Osteoblast (primary cell): Measurements from ENCODE around the gene DACH2. TPM values are rescaled to one million over a fixed set of nuclear protein-coding genes. Genes with fewer than 3 reads are reported as not detected.

Experiments used
- DNase-seq: peaks from one replicate; pipeline ENCODE4 v3.0.0; 2011; ENCODE audit warnings: low spot score, mixed read lengths; ENCODE audit not compliant: insufficient read length; ENCODE audit errors: missing footprints
- H2AFZ ChIP-seq: 2 replicates; pipeline ENCODE4 v1.6.0; 2011; ENCODE audit warnings: mild to moderate bottlenecking, low read length
- H3K27ac ChIP-seq: 2 replicates; pipeline ENCODE4 v1.5.1; 2011; ENCODE audit warnings: mild to moderate bottlenecking, low read depth, low read length, moderate library complexity
- H3K27me3 ChIP-seq: 2 replicates; pipeline ENCODE4 v1.6.0; 2012; ENCODE audit warnings: mild to moderate bottlenecking, control low read depth, inconsistent platforms, low read length, moderate library complexity; ENCODE audit not compliant: insufficient read depth
- H3K36me3 ChIP-seq: 2 replicates; pipeline ENCODE4 v1.5.1; 2011; ENCODE audit warnings: mild to moderate bottlenecking, low read length, control low read depth, moderate library complexity; ENCODE audit not compliant: insufficient read depth
- H3K4me1 ChIP-seq: 2 replicates; pipeline ENCODE4 v1.5.1; 2011; ENCODE audit warnings: mild to moderate bottlenecking, low read length, control low read depth, moderate library complexity; ENCODE audit not compliant: insufficient read depth
- H3K4me2 ChIP-seq: 2 replicates; pipeline ENCODE4 v1.6.0; 2011; ENCODE audit warnings: mild to moderate bottlenecking, low read length; ENCODE audit not compliant: insufficient read depth
- H3K4me3 ChIP-seq: fragments of 200-600 bp; sonication (generic); 3 replicates; pipeline ENCODE4 v1.5.1; 2012; ENCODE audit warnings: mild to moderate bottlenecking, low read length, inconsistent platforms; ENCODE audit not compliant: insufficient read depth
- H3K79me2 ChIP-seq: 2 replicates; pipeline ENCODE4 v1.6.0; 2012; ENCODE audit warnings: mild to moderate bottlenecking, low read length, control low read depth, inconsistent platforms; ENCODE audit not compliant: insufficient read depth
- H3K9me3 ChIP-seq: 2 replicates; pipeline ENCODE4 v1.5.1; 2011; ENCODE audit warnings: low read depth, low read length, control low read depth
- H4K20me1 ChIP-seq: 2 replicates; pipeline ENCODE4 v1.6.0; 2012; ENCODE audit warnings: mild to moderate bottlenecking, low read length, control low read depth; ENCODE audit not compliant: insufficient read depth
- total RNA-seq: library from RNA; depleted of rRNA; stranded (reverse); fragments of >200 nt; gene quantifications from 2 replicates; pipeline ENCODE4 v1.2.3, GENCODE V29; 2012
- TF ChIP-seq, protein P1 (sequence below): IDR thresholded peaks from 2 replicates; pipeline ENCODE4 v1.5.1; 2011; ENCODE audit warnings: mild to moderate bottlenecking, low read depth, low read length, moderate library complexity; ENCODE audit errors: extremely low read depth

DACH2 gene
- total RNA-seq, 1 donor: not detected

DNA sequence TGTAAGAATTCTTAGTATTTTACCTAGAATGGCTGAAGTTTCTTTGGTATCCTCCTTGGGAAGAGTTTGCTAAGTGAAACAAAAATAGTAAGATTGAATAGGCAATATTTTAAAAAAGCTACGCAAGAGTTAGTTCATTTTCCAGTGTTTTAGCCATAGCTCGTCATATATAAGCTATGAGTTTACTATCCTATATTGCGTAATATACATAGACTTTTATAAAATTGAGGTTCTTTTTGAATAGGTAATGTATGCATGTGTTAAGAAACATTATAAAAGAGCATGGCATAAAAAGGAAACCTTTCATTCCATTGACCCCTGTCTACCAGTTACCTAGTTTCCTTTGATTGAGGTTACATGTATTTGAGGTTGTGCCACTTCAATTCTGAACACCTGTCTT, 67.0 kb downstream of the DACH2 start:
- H3K4me2 ChIP-seq: no peak overlapping the region
- H4K20me1 ChIP-seq: no peaks in the 10 kb centered on the region
- no peaks in the 10 kb centered on the region for H3K36me3 ChIP-seq
- TF ChIP-seq, protein P1, sequence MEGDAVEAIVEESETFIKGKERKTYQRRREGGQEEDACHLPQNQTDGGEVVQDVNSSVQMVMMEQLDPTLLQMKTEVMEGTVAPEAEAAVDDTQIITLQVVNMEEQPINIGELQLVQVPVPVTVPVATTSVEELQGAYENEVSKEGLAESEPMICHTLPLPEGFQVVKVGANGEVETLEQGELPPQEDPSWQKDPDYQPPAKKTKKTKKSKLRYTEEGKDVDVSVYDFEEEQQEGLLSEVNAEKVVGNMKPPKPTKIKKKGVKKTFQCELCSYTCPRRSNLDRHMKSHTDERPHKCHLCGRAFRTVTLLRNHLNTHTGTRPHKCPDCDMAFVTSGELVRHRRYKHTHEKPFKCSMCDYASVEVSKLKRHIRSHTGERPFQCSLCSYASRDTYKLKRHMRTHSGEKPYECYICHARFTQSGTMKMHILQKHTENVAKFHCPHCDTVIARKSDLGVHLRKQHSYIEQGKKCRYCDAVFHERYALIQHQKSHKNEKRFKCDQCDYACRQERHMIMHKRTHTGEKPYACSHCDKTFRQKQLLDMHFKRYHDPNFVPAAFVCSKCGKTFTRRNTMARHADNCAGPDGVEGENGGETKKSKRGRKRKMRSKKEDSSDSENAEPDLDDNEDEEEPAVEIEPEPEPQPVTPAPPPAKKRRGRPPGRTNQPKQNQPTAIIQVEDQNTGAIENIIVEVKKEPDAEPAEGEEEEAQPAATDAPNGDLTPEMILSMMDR: no peak
- no peak for DNase-seq
- no peak overlapping the region for H3K4me3 ChIP-seq
- H3K27ac ChIP-seq: no peak overlapping the region
- H2AFZ ChIP-seq: no peak overlapping the region
- H3K79me2 ChIP-seq: no peaks in the 10 kb centered on the region
- no peaks in the 10 kb centered on the region for H3K27me3 ChIP-seq
- no peaks in the 10 kb centered on the region for H3K9me3 ChIP-seq
- no peaks in the 10 kb centered on the region for H3K4me1 ChIP-seq

DNA sequence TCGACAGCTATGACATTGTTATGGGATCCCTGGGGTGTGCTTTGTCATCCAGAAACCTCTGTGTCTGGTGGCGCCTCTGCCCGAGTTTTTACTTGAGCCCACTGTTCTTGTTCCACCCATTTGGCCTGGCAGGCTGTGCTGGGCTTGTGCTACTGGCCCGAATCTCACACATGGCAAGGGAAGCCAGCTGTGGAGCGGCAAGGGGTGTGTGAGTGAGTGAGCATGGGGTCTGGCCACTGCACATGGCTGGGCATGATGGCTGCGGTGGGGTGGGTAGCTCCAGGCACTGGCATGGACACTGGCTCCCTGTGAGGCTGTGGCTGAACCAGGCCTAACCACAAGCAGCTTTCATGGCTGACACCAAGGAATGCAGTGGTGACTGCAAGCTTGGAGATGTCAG, 89.2 kb downstream of the DACH2 start:
- Histone ChIP-seq H3K27ac (no peak overlapping the region), H2AFZ (no peak overlapping the region), H3K36me3 (no peaks in the 10 kb centered on the region), H3K27me3 (no peaks in the 10 kb centered on the region), H3K4me1 (no peaks in the 10 kb centered on the region), H4K20me1 (no peaks in the 10 kb centered on the region), H3K79me2 (no peaks in the 10 kb centered on the region), H3K9me3 (no peaks in the 10 kb centered on the region), H3K4me3 (no peak overlapping the region), H3K4me2 (no peak overlapping the region)
- TF ChIP-seq, protein P1: no peak
- no peak for DNase-seq

DNA sequence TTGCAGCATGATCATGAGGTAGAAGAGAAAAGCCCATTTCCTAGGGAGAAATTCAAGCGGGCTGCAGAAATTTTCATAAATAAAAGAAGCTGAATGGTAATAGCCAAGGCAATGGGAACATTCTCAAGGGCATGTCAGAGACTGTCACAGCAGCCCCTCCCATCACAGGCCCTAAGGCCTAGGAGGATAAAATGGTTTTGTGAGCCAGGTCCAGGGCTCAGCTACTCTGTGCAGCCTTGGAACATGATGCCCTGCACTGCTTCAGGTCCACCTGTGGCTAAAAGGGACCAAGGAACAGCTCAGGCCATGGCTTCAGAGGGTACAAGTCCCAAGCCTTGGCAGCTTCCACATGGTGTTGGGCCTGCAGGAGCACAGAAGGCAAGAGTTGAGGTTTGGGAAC, 93.3 kb downstream of the DACH2 start:
- Histone ChIP-seq H3K27ac (no peak overlapping the region), H3K36me3 (no peaks in the 10 kb centered on the region), H4K20me1 (no peaks in the 10 kb centered on the region), H3K4me3 (no peak overlapping the region), H3K9me3 (no peaks in the 10 kb centered on the region), H3K4me2 (no peak overlapping the region), H3K27me3 (no peaks in the 10 kb centered on the region), H2AFZ (no peak overlapping the region), H3K79me2 (no peaks in the 10 kb centered on the region), H3K4me1 (no peaks in the 10 kb centered on the region)
- TF ChIP-seq, protein P1: no peak
- DNase-seq: no peak

DNA sequence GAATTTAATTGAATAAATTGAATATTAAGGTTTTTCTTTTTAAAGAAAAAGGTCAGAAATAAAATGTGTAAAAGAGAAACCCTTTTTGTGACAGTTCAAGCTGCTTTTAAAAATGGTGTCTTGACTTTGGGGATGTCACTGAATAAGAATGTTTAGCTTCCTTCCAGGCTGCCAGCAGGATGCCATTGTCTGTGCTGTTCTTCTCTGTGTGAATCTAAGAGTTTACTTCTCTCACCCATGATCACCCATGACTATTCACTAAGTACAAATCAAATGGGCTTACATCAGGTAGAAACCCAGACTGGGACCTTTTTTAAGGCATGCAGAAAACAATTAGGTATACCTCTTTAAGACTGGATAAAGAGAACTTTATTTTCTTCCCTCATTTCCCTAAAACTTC, 115.3 kb downstream of the DACH2 start:
- no peaks in the 10 kb centered on the region for H4K20me1 ChIP-seq
- TF ChIP-seq, protein P1: no peak
- H3K4me3 ChIP-seq: no peak overlapping the region
- H3K9me3 ChIP-seq: no peaks in the 10 kb centered on the region
- no peak overlapping the region for H3K27ac ChIP-seq
- H3K4me2 ChIP-seq: no peak overlapping the region
- H2AFZ ChIP-seq: no peak overlapping the region
- no peaks in the 10 kb centered on the region for H3K36me3 ChIP-seq
- H3K4me1 ChIP-seq: no peaks in the 10 kb centered on the region
- H3K79me2 ChIP-seq: no peaks in the 10 kb centered on the region
- no peaks in the 10 kb centered on the region for H3K27me3 ChIP-seq
- no peak for DNase-seq
